NCI-H1436 (cell line): ENCODE results near the gene CACNB2.

Source experiments
- DNase-seq: peaks from one replicate; lab custom pipeline; 2025; lab: John Stamatoyannopoulos, UW

CACNB2 gene

GRCh38 chr10:18230794-18231193, 90.6 kb downstream of the CACNB2 start:
- DNase-seq, result no peak

- DNase-seq, result no peak
Observed at GRCh38 chr10:18231480-18231879, 91.3 kb downstream of the CACNB2 start.

GRCh38 chr10:18233775-18234174, 93.6 kb downstream of the CACNB2 start:
- DNase-seq, result no peak

GRCh38 chr10:18235477-18235876, 95.3 kb downstream of the CACNB2 start:
- DNase-seq, result no peak

GRCh38 chr10:18236756-18237155, 96.5 kb downstream of the CACNB2 start:
- DNase-seq, result no peak

GRCh38 chr10:18238870-18239485, 98.8 kb downstream of the CACNB2 start:
- peak; percentile 12 for DNase-seq

GRCh38 chr10:18240185-18240882, 100.1 kb downstream of the CACNB2 start:
- no peak for DNase-seq

GRCh38 chr10:18246967-18247366, 106.7 kb downstream of the CACNB2 start:
- DNase-seq, result no peak

GRCh38 chr10:18252086-18252485, 111.9 kb downstream of the CACNB2 start:
- DNase-seq, result no peak

- no peak for DNase-seq
Observed at GRCh38 chr10:18254086-18254485, 113.9 kb downstream of the CACNB2 start.

GRCh38 chr10:18254692-18255091, 114.5 kb downstream of the CACNB2 start:
- no peak for DNase-seq

GRCh38 chr10:18260310-18260922, 120.2 kb downstream of the CACNB2 start:
- DNase-seq, result no peak

GRCh38 chr10:18261063-18261610, 120.9 kb downstream of the CACNB2 start:
- no peak for DNase-seq

- no peak for DNase-seq
Observed at GRCh38 chr10:18261768-18262231, 121.6 kb downstream of the CACNB2 start.

GRCh38 chr10:18264466-18265050, 124.3 kb downstream of the CACNB2 start:
- DNase-seq, result no peak

GRCh38 chr10:18268005-18268404, 127.8 kb downstream of the CACNB2 start:
- DNase-seq, result no peak

- DNase-seq, result no peak
Observed at GRCh38 chr10:18271491-18271890, 131.3 kb downstream of the CACNB2 start.

- DNase-seq, result no peak
Observed at GRCh38 chr10:18273039-18273438, 132.8 kb downstream of the CACNB2 start.

GRCh38 chr10:18278181-18278580, 138.0 kb downstream of the CACNB2 start:
- DNase-seq, result no peak

GRCh38 chr10:18279173-18279572, 138.9 kb downstream of the CACNB2 start:
- no peak for DNase-seq

- no peak for DNase-seq
Observed at GRCh38 chr10:18282094-18282493, 141.9 kb downstream of the CACNB2 start.

GRCh38 chr10:18290651-18291313, 150.6 kb downstream of the CACNB2 start:
- DNase-seq, result peak; percentile 72
